ENCODE data around the gene TFDP1. TPM values are rescaled to one million over a fixed set of nuclear protein-coding genes. Genes with fewer than 3 reads are reported as not detected.
A peak's percentile ranks its signal among the peaks of the same experiment; 100 is the strongest.

The TFDP1 gene
- polyA plus RNA-seq, 4 donors, result 24.3 to 64.9 (median 51.2) TPM

GRCh38 chr13:113584870-113585671 lies 518 bp downstream of the TFDP1 start:
- no peaks in the 10 kb centered on the region for H3K9me3 ChIP-seq (ENCODE audit: control insufficient read depth in 2 of 2, insufficient read depth in 1 of 2, low read depth in 1 of 2, low read length in 1 of 2)
- DNase-seq (peak; percentile 18 to 52), FAIRE-seq (no peak)
- WGBS, 3 donors, result 0 to 1% (median 0%) methylated on average over 36 to 105 of the region's 105 CpGs
- peaks cover 0 to 38% (median 4%) of the 10 kb centered on the region in 3 donors for H3K36me3 ChIP-seq (ENCODE audit: control insufficient read depth in 3 of 3, insufficient read depth in 2 of 3, low read depth in 1 of 3, low read length in 3 of 3)
- peak overlapping the region; percentile 47 to 83 (median 61) for H3K4me3 ChIP-seq (ENCODE audit: low read depth in 1 of 3, low read length in 3 of 3)
- H3K4me1 ChIP-seq (ENCODE audit: control insufficient read depth in 3 of 3, insufficient read depth in 2 of 3, low read depth in 1 of 3, low read length in 2 of 3), result peaks cover 0 to 14% (median 4%) of the 10 kb centered on the region in 3 donors
- no peak overlapping the region for H3K27ac ChIP-seq (ENCODE audit: low read depth in 1 of 3, low read length in 2 of 3)
- H3K27me3 ChIP-seq (ENCODE audit: control insufficient read depth in 3 of 3, insufficient read depth in 3 of 3, low read length in 3 of 3), result no peaks in the 10 kb centered on the region

- DNase-seq (peak in 1 of 2 donors; percentile 16), FAIRE-seq (no peak)
- Histone ChIP-seq H3K27ac (ENCODE audit: low read depth in 1 of 3, low read length in 2 of 3) (no peak overlapping the region), H3K4me1 (ENCODE audit: control insufficient read depth in 3 of 3, insufficient read depth in 2 of 3, low read depth in 1 of 3, low read length in 2 of 3) (peaks cover 0 to 14% (median 4%) of the 10 kb centered on the region in 3 donors), H3K9me3 (ENCODE audit: control insufficient read depth in 2 of 2, insufficient read depth in 1 of 2, low read depth in 1 of 2, low read length in 1 of 2) (no peaks in the 10 kb centered on the region), H3K4me3 (ENCODE audit: low read depth in 1 of 3, low read length in 3 of 3) (peak overlapping the region in 2 of 3 donors; percentile 47 to 83), H3K36me3 (ENCODE audit: control insufficient read depth in 3 of 3, insufficient read depth in 2 of 3, low read depth in 1 of 3, low read length in 3 of 3) (peaks cover 2 to 40% (median 4%) of the 10 kb centered on the region in 3 donors), H3K27me3 (ENCODE audit: control insufficient read depth in 3 of 3, insufficient read depth in 3 of 3, low read length in 3 of 3) (no peaks in the 10 kb centered on the region)
- 49 to 62% (median 49%) methylated on average over 9 of the region's 9 CpGs for WGBS, 3 donors
These were observed 1.3 kb downstream of the TFDP1 start for GRCh38 chr13:113585896-113586295.

- no peak for FAIRE-seq
- Histone ChIP-seq H3K9me3 (ENCODE audit: control insufficient read depth in 2 of 2, insufficient read depth in 1 of 2, low read depth in 1 of 2, low read length in 1 of 2) (no peaks in the 10 kb centered on the region), H3K27me3 (ENCODE audit: control insufficient read depth in 3 of 3, insufficient read depth in 3 of 3, low read length in 3 of 3) (no peaks in the 10 kb centered on the region), H3K4me1 (ENCODE audit: control insufficient read depth in 3 of 3, insufficient read depth in 2 of 3, low read depth in 1 of 3, low read length in 2 of 3) (peaks cover 0 to 14% (median 4%) of the 10 kb centered on the region in 3 donors), H3K4me3 (ENCODE audit: low read depth in 1 of 3, low read length in 3 of 3) (no peak overlapping the region), H3K36me3 (ENCODE audit: control insufficient read depth in 3 of 3, insufficient read depth in 2 of 3, low read depth in 1 of 3, low read length in 3 of 3) (peaks cover 2 to 44% (median 4%) of the 10 kb centered on the region in 3 donors), H3K27ac (ENCODE audit: low read depth in 1 of 3, low read length in 2 of 3) (no peak overlapping the region)
- WGBS, 3 donors, result 84 to 90% (median 85%) methylated on average over 23 of the region's 23 CpGs
- DNase-seq, result no peak
These were observed 2.3 kb downstream of the TFDP1 start for GRCh38 chr13:113586661-113587479.

GRCh38 chr13:113588394-113589111 lies 4.0 kb downstream of the TFDP1 start:
- Histone ChIP-seq H3K27ac (ENCODE audit: low read depth in 1 of 3, low read length in 2 of 3) (no peak overlapping the region), H3K36me3 (ENCODE audit: control insufficient read depth in 3 of 3, insufficient read depth in 2 of 3, low read depth in 1 of 3, low read length in 3 of 3) (peaks cover 2 to 52% (median 4%) of the 10 kb centered on the region in 3 donors), H3K9me3 (ENCODE audit: control insufficient read depth in 2 of 2, insufficient read depth in 1 of 2, low read depth in 1 of 2, low read length in 1 of 2) (peaks cover 0 to 6% of the 10 kb centered on the region in 2 donors), H3K27me3 (ENCODE audit: control insufficient read depth in 3 of 3, insufficient read depth in 3 of 3, low read length in 3 of 3) (no peaks in the 10 kb centered on the region), H3K4me1 (ENCODE audit: control insufficient read depth in 3 of 3, insufficient read depth in 2 of 3, low read depth in 1 of 3, low read length in 2 of 3) (peaks cover 0 to 5% (median 4%) of the 10 kb centered on the region in 3 donors), H3K4me3 (ENCODE audit: low read depth in 1 of 3, low read length in 3 of 3) (no peak overlapping the region)
- 89 to 93% (median 90%) methylated on average over 6 of the region's 6 CpGs for WGBS, 3 donors
- DNase-seq (no peak), FAIRE-seq (no peak)

GRCh38 chr13:113589251-113589960 lies 4.9 kb downstream of the TFDP1 start:
- DNase-seq, result no peak
- 92 to 97% (median 94%) methylated on average over 18 of the region's 18 CpGs for WGBS, 3 donors
- no peak overlapping the region for H3K4me3 ChIP-seq (ENCODE audit: low read depth in 1 of 3, low read length in 3 of 3)
- peaks cover 0 to 8% of the 10 kb centered on the region in 2 donors for H3K9me3 ChIP-seq (ENCODE audit: control insufficient read depth in 2 of 2, insufficient read depth in 1 of 2, low read depth in 1 of 2, low read length in 1 of 2)
- peaks cover 0 to 5% (median 4%) of the 10 kb centered on the region in 3 donors for H3K4me1 ChIP-seq (ENCODE audit: control insufficient read depth in 3 of 3, insufficient read depth in 2 of 3, low read depth in 1 of 3, low read length in 2 of 3)
- H3K27ac ChIP-seq (ENCODE audit: low read depth in 1 of 3, low read length in 2 of 3), result no peak overlapping the region
- FAIRE-seq, result no peak
- no peaks in the 10 kb centered on the region for H3K27me3 ChIP-seq (ENCODE audit: control insufficient read depth in 3 of 3, insufficient read depth in 3 of 3, low read length in 3 of 3)
- peaks cover 2 to 54% (median 4%) of the 10 kb centered on the region in 3 donors for H3K36me3 ChIP-seq (ENCODE audit: control insufficient read depth in 3 of 3, insufficient read depth in 2 of 3, low read depth in 1 of 3, low read length in 3 of 3)

GRCh38 chr13:113589961-113590339 lies 5.4 kb downstream of the TFDP1 start:
- peaks cover 2 to 56% (median 4%) of the 10 kb centered on the region in 3 donors for H3K36me3 ChIP-seq (ENCODE audit: control insufficient read depth in 3 of 3, insufficient read depth in 2 of 3, low read depth in 1 of 3, low read length in 3 of 3)
- no peak for DNase-seq

GRCh38 chr13:113591750-113592149 lies 7.2 kb downstream of the TFDP1 start:
- no peak for DNase-seq
- Histone ChIP-seq H3K4me1 (ENCODE audit: control insufficient read depth in 3 of 3, insufficient read depth in 2 of 3, low read depth in 1 of 3, low read length in 2 of 3) (no peaks in the 10 kb centered on the region), H3K9me3 (ENCODE audit: control insufficient read depth in 2 of 2, insufficient read depth in 1 of 2, low read depth in 1 of 2, low read length in 1 of 2) (peaks cover 0 to 17% of the 10 kb centered on the region in 2 donors), H3K36me3 (ENCODE audit: control insufficient read depth in 3 of 3, insufficient read depth in 2 of 3, low read depth in 1 of 3, low read length in 3 of 3) (peaks cover 2 to 62% (median 6%) of the 10 kb centered on the region in 3 donors), H3K27me3 (ENCODE audit: control insufficient read depth in 3 of 3, insufficient read depth in 3 of 3, low read length in 3 of 3) (no peaks in the 10 kb centered on the region), H3K27ac (ENCODE audit: low read depth in 1 of 3, low read length in 2 of 3) (no peak overlapping the region), H3K4me3 (ENCODE audit: low read depth in 1 of 3, low read length in 3 of 3) (no peak overlapping the region)
- 94 to 97% (median 96%) methylated on average over 11 of the region's 11 CpGs for WGBS, 3 donors
- FAIRE-seq, result no peak

More at GRCh38 chr13:113589961-113590339, 5.4 kb downstream of the TFDP1 start:
- Histone ChIP-seq H3K4me1 (ENCODE audit: control insufficient read depth in 3 of 3, insufficient read depth in 2 of 3, low read depth in 1 of 3, low read length in 2 of 3) (peaks cover 0 to 5% (median 4%) of the 10 kb centered on the region in 3 donors), H3K9me3 (ENCODE audit: control insufficient read depth in 2 of 2, insufficient read depth in 1 of 2, low read depth in 1 of 2, low read length in 1 of 2) (peaks cover 0 to 10% of the 10 kb centered on the region in 2 donors), H3K27me3 (ENCODE audit: control insufficient read depth in 3 of 3, insufficient read depth in 3 of 3, low read length in 3 of 3) (no peaks in the 10 kb centered on the region), H3K4me3 (ENCODE audit: low read depth in 1 of 3, low read length in 3 of 3) (no peak overlapping the region), H3K27ac (ENCODE audit: low read depth in 1 of 3, low read length in 2 of 3) (no peak overlapping the region)
- 92 to 94% (median 93%) methylated on average over 14 of the region's 14 CpGs for WGBS, 3 donors
- no peak for FAIRE-seq
